ENCODE results near the gene DHRS12. TPM values are rescaled to one million over a fixed set of nuclear protein-coding genes. Genes with fewer than 3 reads are reported as not detected.

The DHRS12 gene
- total RNA-seq, 1 experiment from 2014 or later = 6.9 TPM

DNA sequence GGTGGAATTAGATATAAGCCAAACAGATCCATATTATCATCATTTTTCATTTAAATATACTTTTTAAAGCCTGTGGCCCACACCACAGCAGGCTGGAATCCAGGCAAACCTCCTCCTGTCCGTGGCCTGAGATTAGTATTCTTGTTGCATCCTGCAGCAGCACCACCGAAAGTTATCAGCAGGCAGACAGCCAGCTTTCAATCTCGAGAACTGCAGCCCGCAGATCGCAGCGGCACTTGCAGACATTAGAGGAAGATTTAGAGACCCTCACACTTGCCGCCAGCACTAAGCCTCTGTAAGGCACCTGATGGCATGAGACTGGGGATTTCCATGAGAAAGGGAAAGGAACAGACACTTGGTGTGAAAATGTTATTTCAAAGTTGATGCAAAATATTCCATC, 7.4 kb downstream of the DHRS12 start:
- no peak for TF ChIP-seq EZH2 (IDR thresholded peaks at IDR 0.05; ENCODE audit: low read depth)
- TF ChIP-seq, protein P1, sequence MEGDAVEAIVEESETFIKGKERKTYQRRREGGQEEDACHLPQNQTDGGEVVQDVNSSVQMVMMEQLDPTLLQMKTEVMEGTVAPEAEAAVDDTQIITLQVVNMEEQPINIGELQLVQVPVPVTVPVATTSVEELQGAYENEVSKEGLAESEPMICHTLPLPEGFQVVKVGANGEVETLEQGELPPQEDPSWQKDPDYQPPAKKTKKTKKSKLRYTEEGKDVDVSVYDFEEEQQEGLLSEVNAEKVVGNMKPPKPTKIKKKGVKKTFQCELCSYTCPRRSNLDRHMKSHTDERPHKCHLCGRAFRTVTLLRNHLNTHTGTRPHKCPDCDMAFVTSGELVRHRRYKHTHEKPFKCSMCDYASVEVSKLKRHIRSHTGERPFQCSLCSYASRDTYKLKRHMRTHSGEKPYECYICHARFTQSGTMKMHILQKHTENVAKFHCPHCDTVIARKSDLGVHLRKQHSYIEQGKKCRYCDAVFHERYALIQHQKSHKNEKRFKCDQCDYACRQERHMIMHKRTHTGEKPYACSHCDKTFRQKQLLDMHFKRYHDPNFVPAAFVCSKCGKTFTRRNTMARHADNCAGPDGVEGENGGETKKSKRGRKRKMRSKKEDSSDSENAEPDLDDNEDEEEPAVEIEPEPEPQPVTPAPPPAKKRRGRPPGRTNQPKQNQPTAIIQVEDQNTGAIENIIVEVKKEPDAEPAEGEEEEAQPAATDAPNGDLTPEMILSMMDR (conservative IDR thresholded peaks at IDR 0.05) = no peak
- H4K20me1 ChIP-seq (ENCODE audit: insufficient read depth) = no peaks in the 10 kb centered on the region
- H3K4me3 ChIP-seq = no peak overlapping the region
- no peaks in the 10 kb centered on the region for H3K36me3 ChIP-seq (ENCODE audit: low read depth)
- no peak overlapping the region for H3K4me2 ChIP-seq
- H3K79me2 ChIP-seq (ENCODE audit: low read depth) = no peaks in the 10 kb centered on the region
- no peak overlapping the region for H2AFZ ChIP-seq
- peaks cover 11% of the 10 kb centered on the region for H3K4me1 ChIP-seq (replicated peaks; ENCODE audit: insufficient read depth)
- no TSS peak for BruUV-seq (replicated peaks)
- no peaks in the 10 kb centered on the region for H3K9me3 ChIP-seq (ENCODE audit: insufficient read depth, low read depth)
- intact Hi-C loops (cut with micrococcal nuclease; ENCODE audit: unreplicated experiment) = loop anchor here (2.0 to 10.0 kb wide), 2 partner anchors 362 to 512 kb away; no protein-coding TSS in a partner anchor
- H3K27ac ChIP-seq = no peak overlapping the region
- no peaks in the 10 kb centered on the region for H3K9me2 ChIP-seq (ENCODE audit: insufficient read depth)
- ChIA-PET POLR2A (ENCODE audit: unreplicated experiment) (interaction anchor here (0.6 kb wide), 1 partner anchor 204 kb away, joined by 3 read pairs; no protein-coding TSS in a partner anchor), CTCF (no interaction called here)
- DNase-seq = no peak
- H3F3A ChIP-seq (ENCODE audit: insufficient read depth, low read depth) = peaks cover 10% of the 10 kb centered on the region; the same call in 1 of the 2 replicates
- no peaks in the 10 kb centered on the region for H3K27me3 ChIP-seq (ENCODE audit: insufficient read depth, low read depth)

DNA sequence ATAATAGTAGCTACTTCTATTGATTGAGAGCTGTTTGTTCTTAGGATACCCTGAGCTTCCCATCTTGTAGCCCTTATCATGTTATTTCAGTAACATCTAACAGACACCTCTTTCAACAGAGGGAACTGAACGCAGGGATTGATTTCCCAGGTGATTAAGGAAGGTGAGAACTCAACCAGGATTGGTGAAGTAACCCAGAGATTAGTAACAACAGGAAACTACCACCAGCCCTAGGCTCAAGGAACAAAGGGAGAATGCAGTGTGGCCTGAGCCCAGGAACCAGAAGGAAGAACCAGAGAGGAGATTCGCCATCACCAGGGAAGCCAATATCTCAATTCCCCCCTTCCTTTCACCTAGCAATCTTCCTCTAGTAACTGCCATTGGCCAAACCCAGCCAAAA, 8.5 kb downstream of the DHRS12 start:
- POLR2A ChIA-PET (ENCODE audit: unreplicated experiment) = interaction anchor here (0.8 kb wide), 1 partner anchor 39 kb away, joined by 6 read pairs; no protein-coding TSS in a partner anchor

DNA sequence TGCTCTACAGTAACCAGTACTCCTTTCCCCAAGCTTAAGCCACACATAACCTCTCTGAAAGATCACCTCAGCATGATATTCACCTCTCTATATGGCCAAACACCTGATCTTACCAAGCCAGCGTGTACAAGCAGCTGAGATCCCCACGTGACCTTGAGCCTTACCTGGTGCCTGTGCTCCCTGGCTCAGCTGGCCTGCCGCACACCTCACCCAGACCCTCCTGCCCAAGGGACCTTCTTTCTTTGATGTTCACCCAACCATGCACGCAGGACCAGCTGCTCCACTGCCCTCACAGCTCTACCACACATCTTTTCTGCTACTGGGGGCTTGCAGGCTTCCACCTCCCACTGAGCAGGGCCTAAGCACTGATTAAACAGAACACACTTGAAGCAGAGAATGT, 9.0 kb downstream of the DHRS12 start:
- no peaks in the 10 kb centered on the region for H4K20me1 ChIP-seq (ENCODE audit: insufficient read depth)
- H3K27me3 ChIP-seq (ENCODE audit: insufficient read depth, low read depth) = no peaks in the 10 kb centered on the region
- H2AFZ ChIP-seq = no peak overlapping the region
- DNase-seq = no peak
- H3K27ac ChIP-seq = no peak overlapping the region
- peaks cover 10% of the 10 kb centered on the region for H3K4me1 ChIP-seq (replicated peaks; ENCODE audit: insufficient read depth)
- BruUV-seq (replicated peaks) = no TSS peak
- TF ChIP-seq, protein P1 (conservative IDR thresholded peaks at IDR 0.05) = no peak
- no peak for TF ChIP-seq EZH2 (IDR thresholded peaks at IDR 0.05; ENCODE audit: low read depth)
- H3K9me2 ChIP-seq (ENCODE audit: insufficient read depth) = no peaks in the 10 kb centered on the region; the same call in 1 of the 2 replicates
- no peak overlapping the region for H3K4me2 ChIP-seq
- ChIA-PET POLR2A (ENCODE audit: unreplicated experiment) (no interaction called here), CTCF (no interaction called here)
- intact Hi-C loops (cut with micrococcal nuclease; ENCODE audit: unreplicated experiment) = loop anchor here (10.0 kb wide), 1 partner anchor 510 kb away; no protein-coding TSS in a partner anchor
- no peak overlapping the region for H3K4me3 ChIP-seq
- H3K36me3 ChIP-seq (ENCODE audit: low read depth) = no peaks in the 10 kb centered on the region
- H3F3A ChIP-seq (ENCODE audit: insufficient read depth, low read depth) = peaks cover 5% of the 10 kb centered on the region; the same call in 1 of the 2 replicates
- no peaks in the 10 kb centered on the region for H3K9me3 ChIP-seq (ENCODE audit: insufficient read depth, low read depth)
- H3K79me2 ChIP-seq (ENCODE audit: low read depth) = no peaks in the 10 kb centered on the region

More for the DNA sequence above, 8.5 kb downstream of the DHRS12 start:
- H4K20me1 ChIP-seq (ENCODE audit: insufficient read depth) = no peaks in the 10 kb centered on the region
- intact Hi-C loops (cut with micrococcal nuclease; ENCODE audit: unreplicated experiment) = loop anchor here (10.0 kb wide), 1 partner anchor 511 kb away; no protein-coding TSS in a partner anchor
- CTCF ChIA-PET = no interaction called here
- H3K27ac ChIP-seq = no peak overlapping the region
- H3K36me3 ChIP-seq (ENCODE audit: low read depth) = no peaks in the 10 kb centered on the region
- H3K4me2 ChIP-seq = no peak overlapping the region
- no peaks in the 10 kb centered on the region for H3K79me2 ChIP-seq (ENCODE audit: low read depth)
- TF ChIP-seq EZH2 (IDR thresholded peaks at IDR 0.05; ENCODE audit: low read depth) = no peak
- TF ChIP-seq, protein P1 (conservative IDR thresholded peaks at IDR 0.05) = no peak
- no peak for DNase-seq
- no peak overlapping the region for H3K4me3 ChIP-seq
- no TSS peak for BruUV-seq (replicated peaks)
- peaks cover 5% of the 10 kb centered on the region; the same call in 1 of the 2 replicates for H3F3A ChIP-seq (ENCODE audit: insufficient read depth, low read depth)
- no peaks in the 10 kb centered on the region for H3K9me3 ChIP-seq (ENCODE audit: insufficient read depth, low read depth)
- peaks cover 10% of the 10 kb centered on the region for H3K4me1 ChIP-seq (replicated peaks; ENCODE audit: insufficient read depth)
- H3K9me2 ChIP-seq (ENCODE audit: insufficient read depth) = no peaks in the 10 kb centered on the region; the same call in 1 of the 2 replicates
- no peak overlapping the region for H2AFZ ChIP-seq
- H3K27me3 ChIP-seq (ENCODE audit: insufficient read depth, low read depth) = no peaks in the 10 kb centered on the region

Data from PC-9 (cell line).